Right lobe of liver (tissue), 6 donors: ENCODE results near the gene CLCN3. TPM values are rescaled to one million over a fixed set of nuclear protein-coding genes. Genes with fewer than 3 reads are reported as not detected.

Experiments
- ATAC-seq, 4 donors: fragments of 200-7000 bp; cut with Tn5 transposase; one replicate each; pipeline ENCODE4 v1.9.1; 2020; ENCODE audit warnings: mild to moderate bottlenecking in 4 of 4, moderate library complexity in 4 of 4
- DNase-seq, 3 donors: peaks; one replicate each; pipeline ENCODE4 v3.0.0-alpha.2; 2020
- H3K27ac ChIP-seq, 3 donors: fragments of 200-600 bp; one replicate each; pipeline ENCODE4 v1.8.0; 2022
- H3K27me3 ChIP-seq, 2 donors: fragments of 200-600 bp; one replicate each; pipeline ENCODE4 v1.8.0; 2022
- H3K36me3 ChIP-seq, 4 donors: fragments of 200-600 bp; sonication (generic) in 1 of 4; one replicate each; pipeline versions ENCODE4 v1.5.1 to v1.8.0; 2017 to 2022; ENCODE audit warnings: control low read depth in 1 of 4
- H3K4me1 ChIP-seq, 4 donors: fragments of 200-600 bp; sonication (generic) in 1 of 4; one replicate each; pipeline versions ENCODE4 v1.5.1 to v1.8.0; 2017 to 2022; ENCODE audit warnings: control low read depth in 1 of 4
- H3K4me3 ChIP-seq, 3 donors: fragments of 200-600 bp; one replicate each; pipeline ENCODE4 v1.8.0; 2022
- H3K9me3 ChIP-seq, 4 donors: fragments of 200-600 bp; sonication (generic) in 1 of 4; one replicate each; pipeline versions ENCODE4 v1.5.1 to v1.8.0; 2017 to 2022; ENCODE audit warnings: control low read depth in 1 of 4
- CTCF ChIP-seq, 4 donors: fragments of 200-600 bp in 3 of 4; fragments of 450-650 bp in 1 of 4; IDR thresholded peaks; one replicate each; pipeline versions ENCODE4 v1.5.1 to v1.8.0; 2016 to 2022; ENCODE audit warnings: antibody characterized with exemption in 4 of 4, mild to moderate bottlenecking in 2 of 4
- POLR2A ChIP-seq: fragments of 450-650 bp; IDR thresholded peaks from one replicate; pipeline ENCODE4 v1.6.1; 2017; ENCODE audit warnings: antibody characterized with exemption, mild to moderate bottlenecking
- WGBS: methylation state at CpG from one replicate; pipeline ENCODE4 v1.1.6; 2018; ENCODE audit warnings: low coverage, low lambda C conversion rate; ENCODE audit not compliant: insufficient coverage; ENCODE audit errors: missing lambda C conversion rate; 5-methylcytosine and 5-hydroxymethylcytosine counted together
- intact Hi-C, 2 donors: fragments of 100-400 bp; cut with DNase I; formaldehyde crosslinking; loops; one replicate each; pipeline versions ENCODE4 v1.11.2 to v1.14.1; 2022
- total RNA-seq, 6 experiments: library from RNA; depleted of rRNA in 2 of 6; stranded (reverse); fragments of >200 nt in 2 of 6; fragmentation: NEBNext Ultra II Directional in 3 of 6; extraction: Animal tissue kit (Norgen Biotek cat#: 25700) in 3 of 6; gene quantifications; one replicate each; pipeline versions ENCODE4 v1.1.0 to v1.2.4, GENCODE V29; 2016 to 2023
- donor health status: DM: no; HTN: yes; CAD: no.
- donor health status: DM: no; HTN: no; CAD: no.
- donor health status: DM: no; HTN: no; CAD: no.
- donor health status: DM: no; HTN: yes; CAD: no.
- donor health status: DM: no; HTN: yes; CAD: no.

The CLCN3 gene
- total RNA-seq, 6 experiments from 2014 or later: 17.0 to 29.4 (median 19.6) TPM

- peaks cover 0 to 12% (median 3%) of the 10 kb centered on the region in 4 donors for H3K4me1 ChIP-seq
- TF ChIP-seq POLR2A (no peak), CTCF (IDR thresholded peaks at IDR 0.05) (no peak)
- ATAC-seq (no peak), DNase-seq (no peak)
- no peak overlapping the region for H3K27ac ChIP-seq
- WGBS: 91% methylated on average over 7 of the region's 7 CpGs
- no peak overlapping the region for H3K4me3 ChIP-seq
- H3K36me3 ChIP-seq: no peaks in the 10 kb centered on the region
- no peaks in the 10 kb centered on the region for H3K27me3 ChIP-seq
- intact Hi-C loops: no loop called here
- H3K9me3 ChIP-seq: no peaks in the 10 kb centered on the region
Measured at GRCh38 chr4:169644802-169645201, 24.4 kb downstream of the CLCN3 start.

GRCh38 chr4:169645627-169646026 is 25.2 kb downstream of the CLCN3 start:
- H3K4me3 ChIP-seq: no peak overlapping the region
- intact Hi-C loops: no loop called here
- TF ChIP-seq CTCF (IDR thresholded peaks at IDR 0.05): no peak
- DNase-seq: no peak
- no peak overlapping the region for H3K27ac ChIP-seq
- ATAC-seq: no peak
- peaks cover 0 to 16% (median 4%) of the 10 kb centered on the region in 4 donors for H3K4me1 ChIP-seq
- H3K9me3 ChIP-seq: no peaks in the 10 kb centered on the region
- H3K27me3 ChIP-seq: no peaks in the 10 kb centered on the region
- no peaks in the 10 kb centered on the region for H3K36me3 ChIP-seq
- WGBS: 40% methylated on average over 1 of the region's 1 CpG

- Histone ChIP-seq H3K27me3 (no peaks in the 10 kb centered on the region), H3K4me3 (no peak overlapping the region), H3K4me1 (peaks cover 0 to 38% (median 13%) of the 10 kb centered on the region in 4 donors), H3K9me3 (no peaks in the 10 kb centered on the region), H3K27ac (peak overlapping the region in 2 of 3 donors; percentile 48 to 87), H3K36me3 (no peaks in the 10 kb centered on the region)
- intact Hi-C loops: no loop called here
- TF ChIP-seq POLR2A: no peak
- no peak for TF ChIP-seq CTCF (IDR thresholded peaks at IDR 0.05)
- peak; percentile 16 to 46 (median 30) for ATAC-seq
- DNase-seq: no peak
- WGBS: 71% methylated on average over 7 of the region's 7 CpGs
Measured at GRCh38 chr4:169649545-169650226, 29.3 kb downstream of the CLCN3 start.

GRCh38 chr4:169650227-169650936 is 30.0 kb downstream of the CLCN3 start:
- Histone ChIP-seq H3K27me3 (no peaks in the 10 kb centered on the region), H3K4me1 (peaks cover 0 to 45% (median 13%) of the 10 kb centered on the region in 4 donors), H3K4me3 (no peak overlapping the region), H3K27ac (peak overlapping the region in 2 of 3 donors; percentile 48 to 87), H3K36me3 (no peaks in the 10 kb centered on the region), H3K9me3 (no peaks in the 10 kb centered on the region)
- ATAC-seq (peak; percentile 88 to 94 (median 92)), DNase-seq (no peak)
- whole genome bisulfite sequencing: 30% methylated on average over 3 of the region's 3 CpGs
- TF ChIP-seq CTCF (IDR thresholded peaks at IDR 0.05) (no peak), POLR2A (no peak)
- intact Hi-C loops: no loop called here
